ENCODE results near the gene PRSS38.

Gene PRSS38

GRCh38 chr1:227774821-227775661, 40.4 kb upstream of the PRSS38 start:
- peaks cover 36% of the 10 kb centered on the region for H3K4me1 Mint-ChIP-seq
- no peak overlapping the region for H3K27ac Mint-ChIP-seq
- H3K36me3 Mint-ChIP-seq = peaks cover 16% of the 10 kb centered on the region
- H3K9me3 Mint-ChIP-seq = no peaks in the 10 kb centered on the region
- H3K4me3 Mint-ChIP-seq = peak overlapping the region; percentile 23
- no peak for DNase-seq (ENCODE audit: low spot score in 2 of 2)
- no peak for ATAC-seq

GRCh38 chr1:227775841-227776240, 39.6 kb upstream of the PRSS38 start:
- no peak overlapping the region for H3K4me3 Mint-ChIP-seq
- no peak overlapping the region for H3K27ac Mint-ChIP-seq
- H3K36me3 Mint-ChIP-seq = peaks cover 16% of the 10 kb centered on the region
- no peaks in the 10 kb centered on the region for H3K9me3 Mint-ChIP-seq
- no peak for DNase-seq (ENCODE audit: low spot score in 2 of 2)
- ATAC-seq = no peak
- H3K4me1 Mint-ChIP-seq = peaks cover 36% of the 10 kb centered on the region

GRCh38 chr1:227776331-227776771, 39.1 kb upstream of the PRSS38 start:
- H3K4me3 Mint-ChIP-seq = no peak overlapping the region
- H3K4me1 Mint-ChIP-seq = peaks cover 36% of the 10 kb centered on the region
- peaks cover 16% of the 10 kb centered on the region for H3K36me3 Mint-ChIP-seq
- no peak for DNase-seq (ENCODE audit: low spot score in 2 of 2)
- no peaks in the 10 kb centered on the region for H3K9me3 Mint-ChIP-seq
- no peak overlapping the region for H3K27ac Mint-ChIP-seq
- ATAC-seq = peak; percentile 59

GRCh38 chr1:227777156-227777555, 38.3 kb upstream of the PRSS38 start:
- Mint-ChIP-seq H3K27ac (no peak overlapping the region), H3K9me3 (no peaks in the 10 kb centered on the region), H3K4me1 (peaks cover 35% of the 10 kb centered on the region), H3K4me3 (no peak overlapping the region), H3K36me3 (peaks cover 21% of the 10 kb centered on the region)
- DNase-seq (ENCODE audit: low spot score in 2 of 2) (no peak), ATAC-seq (no peak)

GRCh38 chr1:227777646-227778045, 37.8 kb upstream of the PRSS38 start:
- no peak for ATAC-seq
- Mint-ChIP-seq H3K27ac (no peak overlapping the region), H3K4me1 (peaks cover 30% of the 10 kb centered on the region), H3K9me3 (no peaks in the 10 kb centered on the region), H3K36me3 (peaks cover 26% of the 10 kb centered on the region), H3K4me3 (no peak overlapping the region)
- no peak for DNase-seq (ENCODE audit: low spot score in 2 of 2)

GRCh38 chr1:227778401-227778947, 37.0 kb upstream of the PRSS38 start:
- no peak for DNase-seq (ENCODE audit: low spot score in 2 of 2)
- Mint-ChIP-seq H3K4me1 (peaks cover 27% of the 10 kb centered on the region), H3K9me3 (no peaks in the 10 kb centered on the region), H3K27ac (no peak overlapping the region), H3K36me3 (peaks cover 27% of the 10 kb centered on the region), H3K4me3 (no peak overlapping the region)
- no peak for ATAC-seq

- Mint-ChIP-seq H3K4me3 (no peak overlapping the region), H3K36me3 (peaks cover 27% of the 10 kb centered on the region), H3K4me1 (peaks cover 21% of the 10 kb centered on the region), H3K9me3 (no peaks in the 10 kb centered on the region), H3K27ac (no peak overlapping the region)
- no peak for ATAC-seq
- no peak for DNase-seq (ENCODE audit: low spot score in 2 of 2)
These were observed 36.4 kb upstream of the PRSS38 start for GRCh38 chr1:227779021-227779441.

GRCh38 chr1:227779685-227780084, 35.8 kb upstream of the PRSS38 start:
- Mint-ChIP-seq H3K27ac (no peak overlapping the region), H3K36me3 (peaks cover 23% of the 10 kb centered on the region), H3K4me3 (no peak overlapping the region), H3K4me1 (peaks cover 14% of the 10 kb centered on the region), H3K9me3 (no peaks in the 10 kb centered on the region)
- no peak for ATAC-seq
- no peak for DNase-seq (ENCODE audit: low spot score in 2 of 2)

- peaks cover 21% of the 10 kb centered on the region for H3K36me3 Mint-ChIP-seq
- ATAC-seq = no peak
- no peaks in the 10 kb centered on the region for H3K9me3 Mint-ChIP-seq
- no peak overlapping the region for H3K27ac Mint-ChIP-seq
- H3K4me3 Mint-ChIP-seq = no peak overlapping the region
- H3K4me1 Mint-ChIP-seq = peaks cover 8% of the 10 kb centered on the region
- DNase-seq (ENCODE audit: low spot score in 2 of 2) = peak in 1 of 2 donors; percentile 40
These were observed 35.1 kb upstream of the PRSS38 start for GRCh38 chr1:227780101-227781044.

GRCh38 chr1:227781314-227781930, 34.1 kb upstream of the PRSS38 start:
- no peak for ATAC-seq
- Mint-ChIP-seq H3K27ac (no peak overlapping the region), H3K4me1 (peaks cover 8% of the 10 kb centered on the region), H3K36me3 (peaks cover 18% of the 10 kb centered on the region), H3K4me3 (no peak overlapping the region), H3K9me3 (no peaks in the 10 kb centered on the region)
- peak in 1 of 2 donors; percentile 38 for DNase-seq (ENCODE audit: low spot score in 2 of 2)

- Mint-ChIP-seq H3K36me3 (peaks cover 16% of the 10 kb centered on the region), H3K9me3 (no peaks in the 10 kb centered on the region), H3K4me3 (no peak overlapping the region), H3K4me1 (peaks cover 10% of the 10 kb centered on the region), H3K27ac (no peak overlapping the region)
- ATAC-seq (no peak), DNase-seq (ENCODE audit: low spot score in 2 of 2) (peak in 1 of 2 donors; percentile 42)
These were observed 33.2 kb upstream of the PRSS38 start for GRCh38 chr1:227782226-227782625.

- ATAC-seq = no peak
- Mint-ChIP-seq H3K27ac (no peak overlapping the region), H3K36me3 (peaks cover 16% of the 10 kb centered on the region), H3K4me3 (no peak overlapping the region), H3K9me3 (no peaks in the 10 kb centered on the region), H3K4me1 (peaks cover 24% of the 10 kb centered on the region)
- DNase-seq (ENCODE audit: low spot score in 2 of 2) = no peak
These were observed 30.2 kb upstream of the PRSS38 start for GRCh38 chr1:227785094-227785804.

- Mint-ChIP-seq H3K4me3 (peak overlapping the region; percentile 77), H3K4me1 (peaks cover 24% of the 10 kb centered on the region), H3K36me3 (peaks cover 16% of the 10 kb centered on the region), H3K9me3 (no peaks in the 10 kb centered on the region), H3K27ac (no peak overlapping the region)
- peak in 1 of 2 donors; percentile 45 for DNase-seq (ENCODE audit: low spot score in 2 of 2)
- ATAC-seq = no peak
These were observed 29.4 kb upstream of the PRSS38 start for GRCh38 chr1:227785805-227786671.
